Measurements from ENCODE around the gene GADL1. TPM values are rescaled to one million over a fixed set of nuclear protein-coding genes. Genes with fewer than 3 reads are reported as not detected.

GADL1 gene
- total RNA-seq, 1 experiment from 2014 or later, result 0.09 TPM

- H3K9me3 Mint-ChIP-seq, result no peaks in the 10 kb centered on the region
- H3K27me3 Mint-ChIP-seq (ENCODE audit: low read depth), result no peaks in the 10 kb centered on the region; the same call in 1 of the 2 replicates
- H2BK20ac ChIP-seq (ENCODE audit: low read depth, low read length, poor library complexity, severe bottlenecking), result no peak overlapping the region
- no peak overlapping the region for H3K27ac ChIP-seq (ENCODE audit: insufficient read length, low read depth, low read length)
- no peak overlapping the region for H3K4me3 Mint-ChIP-seq
- no peak overlapping the region for H2BK15ac ChIP-seq (ENCODE audit: low read depth, low read length)
- peaks cover 5 to 9% of the 10 kb centered on the region in 2 experiments; a peak in 2 of 4 replicates for H3K4me1 Mint-ChIP-seq
- H3K56ac ChIP-seq (ENCODE audit: insufficient read length, low read depth, low read length), result no peak overlapping the region
- H3K9ac ChIP-seq (ENCODE audit: extremely low read depth, insufficient read length, low read length), result no peak overlapping the region
- no peaks in the 10 kb centered on the region for H3K36me3 Mint-ChIP-seq (ENCODE audit: insufficient read depth in 1 of 3, low read depth in 3 of 3)
- H3K4ac ChIP-seq (ENCODE audit: low read depth, low read length), result no peak overlapping the region
- no peak overlapping the region for H3K23ac ChIP-seq (ENCODE audit: insufficient read length, low read depth, low read length)
- H3K27me3 ChIP-seq (ENCODE audit: insufficient read depth, low read length), result no peaks in the 10 kb centered on the region
- no peaks in the 10 kb centered on the region for H3K4me1 ChIP-seq (ENCODE audit: insufficient read depth, low read length)
- no peaks in the 10 kb centered on the region for H3K23me2 ChIP-seq (ENCODE audit: insufficient read length, low read depth, low read length, poor library complexity, severe bottlenecking)
- WGBS (ENCODE audit: extremely low coverage, insufficient read length, low lambda C conversion rate), result no CpG with 5 or more reads among the region's 3 CpGs
- H3K14ac ChIP-seq (ENCODE audit: insufficient read depth, low read length), result no peak overlapping the region
- H3K9me3 ChIP-seq (ENCODE audit: control insufficient read depth, low read depth, low read length), result no peaks in the 10 kb centered on the region
- H2AK5ac ChIP-seq (ENCODE audit: insufficient read length, low read length), result no peak overlapping the region
- no peak overlapping the region for H2BK120ac ChIP-seq (ENCODE audit: low read depth, low read length, poor library complexity, severe bottlenecking)
- H4K20me1 ChIP-seq (ENCODE audit: control insufficient read depth, insufficient read depth, insufficient read length), result no peaks in the 10 kb centered on the region
- no peak for TF ChIP-seq CTCF (conservative IDR thresholded peaks at IDR 0.05)
- no peak overlapping the region for H4K8ac ChIP-seq (replicated peaks; ENCODE audit: insufficient read length, low read depth, low read length)
- no peak overlapping the region for H4K5ac ChIP-seq (ENCODE audit: insufficient read length, low read depth, low read length)
- H2BK5ac ChIP-seq (ENCODE audit: insufficient read length, low read length), result no peak overlapping the region
- H3K27ac Mint-ChIP-seq, result no peak overlapping the region
- no peaks in the 10 kb centered on the region for H3K79me2 ChIP-seq (ENCODE audit: insufficient read depth, low read length)
- H3T11ph ChIP-seq (ENCODE audit: low read length), result no peak overlapping the region
- no peaks in the 10 kb centered on the region for H3K79me1 ChIP-seq (ENCODE audit: insufficient read depth, low read depth, low read length, poor library complexity, severe bottlenecking)
- H2AFZ ChIP-seq (ENCODE audit: low read length), result no peak overlapping the region
- H3K4me2 ChIP-seq (ENCODE audit: insufficient read depth, insufficient read length, low read length), result no peak overlapping the region
- no peak overlapping the region for H4K91ac ChIP-seq (ENCODE audit: insufficient read length, low read depth, low read length)
- H3K18ac ChIP-seq (ENCODE audit: insufficient read length, low read depth, low read length), result no peak overlapping the region
- H2BK12ac ChIP-seq (ENCODE audit: insufficient read length, low read depth, low read length), result no peak overlapping the region
- no peak for DNase-seq
Measured at GRCh38 chr3:30764281-30764680, 130.2 kb downstream of the GADL1 start.

Data from H9 (cell line).